Activated T-helper 1 cell treated with Interleukin-2 at 50 U/mL for 16 hours (primary cell): ENCODE results near the gene NT5C.
"Not testable (repeated sequence)": the region's sequence is repeated elsewhere in the genome, so short reads cannot be mapped to it uniquely, and the experiment has no call there.

Experiments
- DNase-seq: peaks from one replicate; pipeline ENCODE4 v3.0.0-alpha.2; 2020; ENCODE audit warnings: low read depth

NT5C gene

DNA sequence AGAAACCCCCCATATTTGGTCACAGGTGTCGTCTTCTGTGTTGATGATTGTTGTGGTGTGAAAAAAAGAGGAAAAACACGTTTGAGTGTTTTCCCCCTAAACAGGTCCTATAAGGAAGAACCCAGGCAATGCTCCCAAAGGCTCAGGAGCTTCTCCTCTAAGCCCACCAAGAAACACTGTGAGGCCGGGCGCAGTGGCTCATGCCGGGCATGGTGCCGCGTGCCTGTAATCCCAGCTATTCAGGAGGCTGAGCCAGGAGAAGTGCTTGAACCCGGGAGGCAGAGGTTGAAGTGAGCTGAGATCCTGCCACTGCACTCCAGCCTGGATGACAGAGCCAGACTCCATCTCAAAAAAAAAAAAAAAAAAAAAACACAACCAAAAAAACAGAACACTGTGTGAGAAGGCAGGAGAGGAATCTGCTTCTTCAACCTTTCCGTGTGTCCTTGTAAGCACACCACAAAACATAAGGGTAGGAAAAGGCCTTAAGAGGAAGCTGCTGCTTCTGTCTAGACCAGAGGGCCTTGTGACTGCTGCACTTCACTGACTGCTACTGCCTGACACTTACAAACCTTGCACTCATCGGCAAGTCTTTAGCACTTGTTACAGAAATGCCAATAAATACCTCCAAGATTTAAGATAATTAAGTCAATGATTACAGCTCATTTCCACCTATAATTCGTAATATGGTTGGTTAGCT is 13.4 kb upstream of the NT5C start:
- no peak for DNase-seq

GRCh38 chr17:75142236-75142971 is 10.9 kb upstream of the NT5C start:
- DNase-seq: no peak

DNA sequence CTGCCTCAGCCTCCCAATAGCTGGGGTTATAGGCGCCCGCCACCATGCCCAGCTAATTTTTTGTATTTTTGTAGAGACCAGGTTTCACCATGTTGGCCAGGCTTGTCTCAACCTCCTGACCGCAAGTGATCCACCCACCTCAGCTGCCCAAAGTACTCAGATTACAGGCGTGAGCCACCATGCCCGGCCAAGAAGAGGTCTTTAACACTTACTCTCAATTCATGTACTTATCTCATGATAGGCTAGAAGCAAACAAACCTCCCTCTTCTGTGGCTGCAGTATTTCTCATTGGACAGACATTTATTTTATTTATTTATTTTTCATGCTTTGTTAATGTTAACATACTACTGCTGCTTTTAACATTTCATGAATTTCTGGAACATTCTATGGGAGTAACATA is 7.0 kb upstream of the NT5C start:
- DNase-seq: no peak

DNA sequence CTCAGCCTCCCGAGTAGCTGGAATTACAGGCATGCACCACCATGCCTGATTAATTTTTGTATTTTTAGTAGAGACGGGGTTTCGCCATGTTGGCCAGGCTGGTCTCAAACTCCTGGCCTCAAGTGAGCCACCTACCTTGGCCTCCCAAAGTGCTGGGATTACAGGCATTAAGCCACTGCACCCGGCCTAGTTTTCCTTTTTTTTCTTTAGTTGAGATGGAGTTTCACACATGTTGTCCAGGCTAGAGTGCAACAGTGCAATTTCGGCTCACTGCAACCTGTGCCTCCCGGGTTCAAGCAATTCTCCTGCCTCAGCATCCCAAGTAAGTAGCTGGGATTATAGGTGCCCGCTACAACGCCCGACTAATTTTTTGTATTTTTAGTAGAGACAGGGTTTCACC is 6.2 kb upstream of the NT5C start:
- not testable (repeated sequence) for DNase-seq

DNA sequence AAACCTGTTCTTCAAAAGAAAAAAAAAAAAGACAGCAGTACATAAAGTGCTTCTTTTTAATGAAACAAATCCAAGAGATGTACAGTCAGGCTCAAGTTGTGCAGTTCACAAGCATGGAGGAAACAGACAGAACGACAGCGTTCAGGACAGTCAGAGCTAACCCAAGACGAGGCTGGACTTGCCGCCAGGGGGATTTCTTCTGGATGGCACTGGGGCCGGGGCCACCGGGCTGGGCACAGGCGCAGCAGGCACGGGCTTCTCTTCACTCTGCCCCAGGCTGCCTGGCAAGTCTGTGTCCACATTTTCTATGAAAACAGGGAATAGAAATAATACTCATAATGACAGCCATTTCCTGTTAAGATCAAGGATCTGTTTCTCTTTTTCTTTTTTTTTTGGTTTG is 4.4 kb upstream of the NT5C start:
- DNase-seq: no peak

DNA sequence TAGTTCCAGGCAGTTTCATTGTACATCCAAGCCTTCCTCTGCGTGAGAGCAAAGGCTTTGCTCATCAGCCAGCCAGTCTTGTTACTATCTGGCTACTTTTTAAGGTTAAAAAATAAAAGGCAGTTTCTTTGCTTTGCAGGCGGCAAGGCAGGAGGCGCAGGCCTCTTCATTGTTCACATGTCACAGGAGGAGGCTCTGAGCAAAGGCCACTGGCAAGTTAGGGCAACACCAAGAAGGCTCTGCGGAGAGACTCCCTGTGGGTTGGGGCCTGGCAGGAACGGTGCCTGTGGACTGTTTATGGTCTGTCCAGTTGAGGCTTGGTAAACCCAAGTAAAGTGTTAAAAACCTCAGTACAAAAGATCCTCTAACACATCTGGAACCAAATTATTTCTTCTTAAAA is 3.9 kb upstream of the NT5C start:
- no peak for DNase-seq

DNA sequence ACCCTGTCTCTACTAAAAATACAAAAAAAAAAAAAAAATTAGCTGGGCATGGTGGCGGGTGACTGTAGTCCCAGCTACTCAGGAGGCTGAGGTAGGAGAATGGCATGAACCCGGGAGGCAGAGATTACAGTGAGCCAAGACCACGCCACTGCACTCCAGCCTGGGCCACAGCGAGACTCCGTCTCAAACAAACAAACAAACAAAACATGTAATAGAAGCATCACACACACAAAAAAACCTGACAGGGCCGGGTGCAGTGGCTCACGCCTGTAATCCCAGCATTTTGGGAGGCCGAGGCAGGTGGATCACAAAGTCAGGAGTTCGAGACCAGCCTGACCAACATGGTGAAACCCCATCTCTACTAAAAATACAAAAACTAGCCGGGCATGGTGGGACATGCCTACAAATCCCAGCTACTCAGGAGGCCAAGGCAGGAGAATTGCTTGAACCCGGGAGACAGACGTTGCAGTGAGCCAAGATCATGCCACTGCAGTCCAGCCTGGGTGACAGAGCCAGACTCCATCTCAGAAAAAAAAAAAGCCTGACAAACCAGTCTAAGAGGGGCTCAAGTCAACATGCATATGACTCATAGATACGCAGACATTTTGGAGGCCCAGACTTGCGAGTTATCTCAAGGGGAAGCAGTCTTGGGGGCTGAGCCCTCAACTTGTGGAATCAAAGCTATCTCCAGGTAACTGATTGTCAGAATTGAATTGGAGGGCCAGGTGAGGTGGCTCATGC is 2.2 kb upstream of the NT5C start:
- DNase-seq: not testable (repeated sequence)

GRCh38 chr17:75133001-75133400 is 1.5 kb upstream of the NT5C start:
- no peak for DNase-seq

GRCh38 chr17:75132018-75133000 is 767 bp upstream of the NT5C start:
- not testable (repeated sequence) for DNase-seq

- peak; percentile 20 for DNase-seq
These were observed 787 bp downstream of the NT5C start for GRCh38 chr17:75130632-75131277.

DNA sequence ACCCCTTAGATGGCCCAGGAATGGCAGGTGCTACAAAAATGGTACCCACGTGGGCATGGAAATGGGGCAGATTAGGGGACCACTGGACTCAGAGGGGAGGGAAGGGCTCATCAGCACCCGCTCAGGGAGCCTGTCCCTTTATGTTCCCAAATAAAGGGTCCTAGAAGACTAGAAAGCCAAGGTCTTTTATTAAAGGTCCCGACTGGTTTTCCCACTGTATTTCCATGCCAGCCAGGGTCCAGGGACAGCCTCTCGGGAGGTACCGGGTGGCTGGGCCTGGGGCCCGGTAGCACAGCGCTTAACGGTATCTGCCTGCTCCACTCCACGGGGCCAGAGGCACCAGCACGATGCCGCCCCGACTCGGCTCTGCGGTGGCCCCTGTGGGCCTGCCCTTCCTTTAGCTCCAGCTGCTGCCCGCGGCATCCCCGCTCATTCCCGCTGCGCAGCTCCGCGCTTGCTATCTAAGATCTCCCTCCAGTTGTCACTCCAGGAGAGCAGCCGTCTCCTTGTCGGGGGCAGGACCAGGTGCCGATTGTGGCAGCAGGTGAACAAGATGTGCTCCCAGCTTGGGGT is 1.4 kb downstream of the NT5C start:
- DNase-seq: no peak

- DNase-seq: no peak
These were observed 2.0 kb downstream of the NT5C start for GRCh38 chr17:75129576-75129975.

GRCh38 chr17:75128694-75129505 is 2.6 kb downstream of the NT5C start:
- no peak for DNase-seq

DNA sequence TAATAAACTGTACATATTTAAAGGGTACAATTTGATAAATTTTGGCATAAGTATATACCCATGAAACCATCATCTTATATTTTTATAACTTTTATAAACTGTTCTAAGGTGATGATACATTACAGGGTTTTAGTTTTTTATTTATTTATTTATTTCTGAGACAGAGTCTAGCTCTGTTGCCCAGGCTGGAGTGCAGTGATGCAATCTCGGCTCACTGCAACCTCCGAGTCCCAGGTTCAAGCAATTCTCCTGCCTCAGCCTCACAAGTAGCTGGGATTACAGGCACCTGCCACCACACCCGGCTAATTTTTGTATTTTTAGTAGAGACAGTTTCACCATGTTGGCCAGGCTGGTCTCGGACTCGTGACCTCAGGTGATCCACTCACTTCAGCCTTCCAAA is 3.6 kb downstream of the NT5C start:
- DNase-seq: not testable (repeated sequence)

- no peak for DNase-seq
These were observed 4.6 kb downstream of the NT5C start for GRCh38 chr17:75126954-75127353.

GRCh38 chr17:75125984-75126383 is 5.6 kb downstream of the NT5C start:
- no peak for DNase-seq

- no peak for DNase-seq
These were observed 6.8 kb downstream of the NT5C start for GRCh38 chr17:75124819-75125162.

- DNase-seq: peak; percentile 60
These were observed 7.3 kb downstream of the NT5C start for GRCh38 chr17:75124041-75124818.

DNA sequence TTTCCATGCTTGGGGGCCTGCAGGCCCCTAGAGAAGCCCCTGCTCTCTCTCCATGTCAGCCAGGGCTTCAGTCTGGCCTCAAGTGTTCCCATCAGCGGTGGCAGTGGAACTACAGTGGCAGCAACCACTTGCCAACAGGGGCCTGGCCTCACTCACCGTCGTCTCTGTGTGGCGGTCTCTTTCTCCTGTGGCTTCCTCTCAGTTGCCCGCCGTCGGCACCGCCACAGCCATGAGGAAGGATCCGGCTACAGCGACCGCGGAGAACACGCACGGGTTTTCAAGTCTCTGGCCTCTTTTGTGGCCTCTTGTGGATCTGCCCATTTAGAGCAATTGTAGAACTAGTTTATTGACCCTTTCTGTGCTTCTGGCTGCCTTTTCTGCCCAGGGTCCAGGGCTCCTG is 13.2 kb downstream of the NT5C start:
- DNase-seq: no peak
